H9 (cell line): Measurements from ENCODE around the gene YKT6. TPM values are rescaled to one million over a fixed set of nuclear protein-coding genes. Genes with fewer than 3 reads are reported as not detected.
A peak's percentile ranks its signal among the peaks of the same experiment; 100 is the strongest.

ENCODE experiments used
- DNase-seq: peaks from one replicate; pipeline ENCODE4 v3.0.0-alpha.2; 2017
- H2AFZ ChIP-seq: one replicate; pipeline ENCODE4 v1.6.1; 2013; ENCODE audit warnings: mild to moderate bottlenecking, low read length, control low read depth, moderate library complexity
- H2AK5ac ChIP-seq: 2 replicates; pipeline ENCODE4 v1.6.1; 2013; ENCODE audit warnings: low read length, control low read depth, mixed read lengths; ENCODE audit not compliant: insufficient read length
- H2BK120ac ChIP-seq: one replicate; pipeline ENCODE4 v1.6.1; 2013; ENCODE audit warnings: low read depth, mild to moderate bottlenecking, low read length, control low read depth, inconsistent platforms; ENCODE audit not compliant: poor library complexity, severe bottlenecking
- H2BK12ac ChIP-seq: 2 replicates; pipeline ENCODE4 v1.6.1; 2013; ENCODE audit warnings: low read length, control low read depth, mixed read lengths, low read depth; ENCODE audit not compliant: insufficient read length
- H2BK15ac ChIP-seq: 2 replicates; pipeline ENCODE4 v1.6.1; 2013; ENCODE audit warnings: low read depth, low read length, control low read depth
- H2BK20ac ChIP-seq: one replicate; pipeline ENCODE4 v1.6.1; 2013; ENCODE audit warnings: low read depth, mild to moderate bottlenecking, low read length, control low read depth, inconsistent platforms; ENCODE audit not compliant: poor library complexity, severe bottlenecking
- H2BK5ac ChIP-seq: 2 replicates; pipeline ENCODE4 v1.6.1; 2013; ENCODE audit warnings: low read length, control low read depth, mixed read lengths; ENCODE audit not compliant: insufficient read length
- H3K14ac ChIP-seq: 2 replicates; pipeline ENCODE4 v1.6.1; 2013; ENCODE audit warnings: low read length, control low read depth; ENCODE audit not compliant: insufficient read depth
- H3K18ac ChIP-seq: 2 replicates; pipeline ENCODE4 v1.6.1; 2013; ENCODE audit warnings: low read depth, mild to moderate bottlenecking, mixed read lengths, low read length, control low read depth; ENCODE audit not compliant: insufficient read length
- H3K23ac ChIP-seq: 2 replicates; pipeline ENCODE4 v1.6.1; 2013; ENCODE audit warnings: low read length, control low read depth, mixed read lengths, low read depth; ENCODE audit not compliant: insufficient read length
- H3K23me2 ChIP-seq: 2 replicates; pipeline ENCODE4 v1.6.1; 2013; ENCODE audit warnings: low read depth, mild to moderate bottlenecking, mixed read lengths, low read length, control low read depth; ENCODE audit not compliant: insufficient read length, poor library complexity, severe bottlenecking
- H3K27ac ChIP-seq: 2 replicates; pipeline ENCODE4 v1.5.1; 2013; ENCODE audit warnings: low read length, control low read depth, mixed read lengths, low read depth; ENCODE audit not compliant: insufficient read length
- H3K27me3 ChIP-seq: 2 replicates; pipeline ENCODE4 v1.6.1; 2013; ENCODE audit warnings: low read length, control low read depth, inconsistent platforms; ENCODE audit not compliant: insufficient read depth
- H3K4ac ChIP-seq: 2 replicates; pipeline ENCODE4 v1.6.1; 2013; ENCODE audit warnings: low read depth, mild to moderate bottlenecking, control low read depth, inconsistent platforms, low read length, moderate library complexity
- H3K4me1 ChIP-seq: 2 replicates; pipeline ENCODE4 v1.6.1; 2013; ENCODE audit warnings: low read length, control low read depth, inconsistent platforms; ENCODE audit not compliant: insufficient read depth
- H3K4me2 ChIP-seq: 2 replicates; pipeline ENCODE4 v1.6.1; 2013; ENCODE audit warnings: low read length, control low read depth, mixed read lengths; ENCODE audit not compliant: insufficient read length, insufficient read depth
- H3K56ac ChIP-seq: 2 replicates; pipeline ENCODE4 v1.6.1; 2013; ENCODE audit warnings: low read depth, mild to moderate bottlenecking, mixed read lengths, low read length, control low read depth; ENCODE audit not compliant: insufficient read length
- H3K79me1 ChIP-seq: 2 replicates; pipeline ENCODE4 v1.6.1; 2013; ENCODE audit warnings: low read depth, mild to moderate bottlenecking, moderate library complexity, low read length, control low read depth, inconsistent platforms; ENCODE audit not compliant: insufficient read depth, poor library complexity, severe bottlenecking
- H3K79me2 ChIP-seq: 2 replicates; pipeline ENCODE4 v1.6.1; 2013; ENCODE audit warnings: low read length, control low read depth, inconsistent platforms; ENCODE audit not compliant: insufficient read depth
- H3K9ac ChIP-seq: 2 replicates; pipeline ENCODE4 v1.6.1; 2013; ENCODE audit warnings: low read length, control low read depth, mixed read lengths; ENCODE audit not compliant: insufficient read length; ENCODE audit errors: extremely low read depth
- H3K9me3 ChIP-seq: one replicate; pipeline ENCODE4 v1.6.1; 2013; ENCODE audit warnings: low read depth, low read length, inconsistent platforms; ENCODE audit not compliant: control insufficient read depth
- H3T11ph ChIP-seq: one replicate; pipeline ENCODE4 v1.6.1; 2013; ENCODE audit warnings: mild to moderate bottlenecking, low read length, control low read depth, inconsistent platforms
- H4K20me1 ChIP-seq: one replicate; pipeline ENCODE4 v1.6.1; 2013; ENCODE audit not compliant: control insufficient read depth, insufficient read length, insufficient read depth
- H4K5ac ChIP-seq: 2 replicates; pipeline ENCODE4 v1.6.1; 2013; ENCODE audit warnings: low read depth, mild to moderate bottlenecking, mixed read lengths, low read length, control low read depth; ENCODE audit not compliant: insufficient read length
- H4K8ac ChIP-seq: replicated peaks from 2 replicates; pipeline ENCODE4 v1.6.1; 2013; ENCODE audit warnings: low read length, control low read depth, mixed read lengths, low read depth; ENCODE audit not compliant: insufficient read length
- H4K91ac ChIP-seq: 2 replicates; pipeline ENCODE4 v1.6.1; 2013; ENCODE audit warnings: low read depth, mild to moderate bottlenecking, moderate library complexity, mixed read lengths, low read length, control low read depth; ENCODE audit not compliant: insufficient read length
- H3K27ac Mint-ChIP-seq, 3 experiments: 2 replicates in 2 of 3; 3 replicates in 1 of 3; pipeline ENCODE4 v1.8.0; 2020 to 2021; ENCODE audit warnings: mixed read lengths in 3 of 3, mild to moderate bottlenecking in 1 of 3, moderate library complexity in 1 of 3
- H3K27me3 Mint-ChIP-seq: 2 replicates; pipeline ENCODE4 v1.8.0; 2021; ENCODE audit warnings: low read depth, mild to moderate bottlenecking, moderate library complexity, mixed read lengths
- H3K36me3 Mint-ChIP-seq, 3 experiments: 2 replicates in 2 of 3; 3 replicates in 1 of 3; pipeline ENCODE4 v1.8.0; 2020 to 2021; ENCODE audit warnings: low read depth in 3 of 3, mixed read lengths in 3 of 3; ENCODE audit not compliant: insufficient read depth in 1 of 3
- H3K4me1 Mint-ChIP-seq, 2 experiments: 2 replicates each; pipeline ENCODE4 v1.8.0; 2020; ENCODE audit warnings: mixed read lengths in 2 of 2
- H3K4me3 Mint-ChIP-seq, 2 experiments: 2 replicates in 1 of 2; 3 replicates in 1 of 2; pipeline ENCODE4 v1.8.0; 2020 to 2021; ENCODE audit warnings: mild to moderate bottlenecking in 2 of 2, mixed read lengths in 2 of 2, moderate library complexity in 1 of 2
- H3K9me3 Mint-ChIP-seq, 2 experiments: 2 replicates in 1 of 2; 3 replicates in 1 of 2; pipeline ENCODE4 v1.8.0; 2020; ENCODE audit warnings: mild to moderate bottlenecking in 2 of 2, mixed read lengths in 2 of 2, moderate library complexity in 1 of 2
- CTCF ChIP-seq: fragments of 200-600 bp; sonication (generic); conservative IDR thresholded peaks from 3 replicates; pipeline ENCODE4 v1.8.0; 2021; ENCODE audit warnings: antibody characterized with exemption, mild to moderate bottlenecking
- WGBS: extraction: QIAGEN DNeasy Blood & Tissue Kit; methylation state at CpG from one replicate; pipeline ENCODE4 v1.1.7; 2013; ENCODE audit warnings: missing lambda C conversion rate, low lambda C conversion rate, mixed read lengths; ENCODE audit not compliant: insufficient read length; ENCODE audit errors: extremely low coverage; 5-methylcytosine and 5-hydroxymethylcytosine counted together
- total RNA-seq: library from RNA; stranded (reverse); gene quantifications from 2 replicates; pipeline ENCODE4 v1.2.1, GENCODE V29; 2021

Gene YKT6
- total RNA-seq, 1 experiment from 2014 or later = 104 TPM

- peaks cover 10 to 17% (median 14%) of the 10 kb centered on the region in 3 experiments for H3K36me3 Mint-ChIP-seq
- H4K91ac ChIP-seq = no peak overlapping the region
- TF ChIP-seq CTCF = no peak
- H2BK5ac ChIP-seq = no peak overlapping the region
- H3K4me1 ChIP-seq = no peaks in the 10 kb centered on the region
- no peak overlapping the region for H3K23ac ChIP-seq
- no peak overlapping the region for H3T11ph ChIP-seq
- peaks cover 28 to 55% of the 10 kb centered on the region in 2 experiments for H3K4me1 Mint-ChIP-seq
- no peak for DNase-seq
- peak overlapping the region in 2 of 3 experiments; percentile 43 to 85; a peak in 2 of 7 replicates for H3K27ac Mint-ChIP-seq
- no peak overlapping the region for H3K56ac ChIP-seq
- H3K9ac ChIP-seq = no peak overlapping the region
- H2AK5ac ChIP-seq = no peak overlapping the region
- no peaks in the 10 kb centered on the region for H4K20me1 ChIP-seq
- no peaks in the 10 kb centered on the region for H3K9me3 ChIP-seq
- H2AFZ ChIP-seq = no peak overlapping the region
- no peaks in the 10 kb centered on the region for H3K27me3 ChIP-seq
- H3K79me2 ChIP-seq = no peaks in the 10 kb centered on the region
- no peak overlapping the region for H2BK120ac ChIP-seq
- no peaks in the 10 kb centered on the region; a peak in 1 of 5 replicates for H3K9me3 Mint-ChIP-seq
- H3K79me1 ChIP-seq = no peaks in the 10 kb centered on the region
- H3K4ac ChIP-seq = no peak overlapping the region
- no peak overlapping the region for H4K8ac ChIP-seq
- no peak overlapping the region for H2BK12ac ChIP-seq
- no peak overlapping the region for H3K4me2 ChIP-seq
- no peak overlapping the region for H3K18ac ChIP-seq
- H3K27ac ChIP-seq = no peak overlapping the region
- H3K4me3 Mint-ChIP-seq = no peak overlapping the region
- no peaks in the 10 kb centered on the region for H3K23me2 ChIP-seq
- no CpG with 5 or more reads among the region's 8 CpGs for WGBS
- no peak overlapping the region for H3K14ac ChIP-seq
- H3K27me3 Mint-ChIP-seq = no peaks in the 10 kb centered on the region
- no peak overlapping the region for H4K5ac ChIP-seq
- no peak overlapping the region for H2BK15ac ChIP-seq
- H2BK20ac ChIP-seq = no peak overlapping the region
Measured at GRCh38 chr7:44216019-44216418, 15.2 kb downstream of the YKT6 start.
